ENCODE results near the gene LAMTOR2.

Gene LAMTOR2

DNA sequence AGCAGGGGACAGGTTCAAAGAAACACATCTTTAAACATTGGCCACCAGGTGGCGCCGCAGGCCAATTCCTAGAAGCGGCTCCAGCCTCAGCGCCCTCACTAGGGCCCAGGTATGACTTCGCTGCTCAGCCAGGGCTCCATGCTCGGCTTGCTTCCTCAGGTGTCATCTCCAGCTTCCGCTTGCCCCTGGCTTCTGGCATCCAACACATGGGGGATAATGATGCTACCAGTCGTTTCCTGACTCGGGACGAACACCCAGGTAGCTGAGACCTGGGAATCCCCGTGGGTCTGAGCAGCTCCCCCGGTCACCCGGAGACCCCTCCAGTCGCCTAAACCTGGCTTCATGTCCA lies 36.2 kb downstream of the LAMTOR2 start:
- Histone ChIP-seq H3K23ac (ENCODE audit: low read length) (no peak overlapping the region), H3K36me3 (ENCODE audit: control insufficient read depth, insufficient read depth, low read length) (no peaks in the 10 kb centered on the region), H3K27me3 (ENCODE audit: insufficient read depth, low read length, poor library complexity) (no peaks in the 10 kb centered on the region), H3K27ac (ENCODE audit: low read depth, low read length) (no peak overlapping the region), H3K18ac (ENCODE audit: low read length) (no peak overlapping the region), H3K79me1 (ENCODE audit: low read length) (peaks cover 6% of the 10 kb centered on the region), H2BK5ac (ENCODE audit: low read length) (no peak overlapping the region), H3K4me2 (ENCODE audit: low read length) (no peak overlapping the region), H4K8ac (ENCODE audit: low read depth, low read length) (no peak overlapping the region), H3K4ac (ENCODE audit: low read depth, low read length) (no peak overlapping the region), H4K5ac (ENCODE audit: low read length) (no peak overlapping the region), H2BK15ac (replicated peaks; ENCODE audit: low read depth) (no peak overlapping the region), H2AK5ac (ENCODE audit: low read length) (no peak overlapping the region), H3K4me1 (ENCODE audit: control insufficient read depth, low read depth, low read length) (no peaks in the 10 kb centered on the region), H3K9ac (ENCODE audit: low read length) (peak overlapping the region; percentile 28), H3K56ac (ENCODE audit: low read length) (peak overlapping the region; percentile 73), H2BK120ac (ENCODE audit: low read depth, low read length) (no peak overlapping the region), H3K4me3 (ENCODE audit: low read length) (no peak overlapping the region), H3K79me2 (ENCODE audit: control insufficient read depth, insufficient read depth, low read length) (peaks cover 2% of the 10 kb centered on the region)
- WGBS (ENCODE audit: extremely low coverage, insufficient coverage, low lambda C conversion rate) = no CpG with 5 or more reads among the region's 14 CpGs
- DNase-seq = peak; percentile 91

DNA sequence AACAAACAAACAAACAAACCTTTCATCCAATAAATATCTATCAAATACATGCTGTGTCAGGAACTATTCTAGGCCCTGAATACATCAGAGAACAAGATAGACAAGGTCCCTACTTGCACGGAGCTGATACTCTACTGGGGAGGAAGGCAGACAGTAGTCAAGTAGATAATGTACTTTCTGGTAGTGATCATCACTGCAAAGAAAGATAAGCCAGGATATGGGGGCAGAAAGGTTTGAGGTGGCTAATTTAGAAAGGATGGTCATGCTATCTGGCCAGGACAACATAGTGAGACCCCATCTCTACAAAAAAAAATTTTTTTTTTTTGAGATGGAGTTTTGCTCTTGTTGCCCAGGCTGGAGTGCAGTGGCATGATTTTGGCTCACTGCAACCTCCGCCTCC lies 37.0 kb downstream of the LAMTOR2 start:
- H3K9ac ChIP-seq (ENCODE audit: low read length) = no peak overlapping the region
- H3K4me2 ChIP-seq (ENCODE audit: low read length) = no peak overlapping the region
- no peak overlapping the region for H2BK15ac ChIP-seq (replicated peaks; ENCODE audit: low read depth)
- H2BK5ac ChIP-seq (ENCODE audit: low read length) = no peak overlapping the region
- H3K27me3 ChIP-seq (ENCODE audit: insufficient read depth, low read length, poor library complexity) = no peaks in the 10 kb centered on the region
- H3K23ac ChIP-seq (ENCODE audit: low read length) = no peak overlapping the region
- H3K79me1 ChIP-seq (ENCODE audit: low read length) = peaks cover 6% of the 10 kb centered on the region
- no peak overlapping the region for H2BK120ac ChIP-seq (ENCODE audit: low read depth, low read length)
- no CpG with 5 or more reads among the region's 2 CpGs for WGBS (ENCODE audit: extremely low coverage, insufficient coverage, low lambda C conversion rate)
- no peak overlapping the region for H3K18ac ChIP-seq (ENCODE audit: low read length)
- H3K4me3 ChIP-seq (ENCODE audit: low read length) = no peak overlapping the region
- no peak overlapping the region for H4K5ac ChIP-seq (ENCODE audit: low read length)
- no peaks in the 10 kb centered on the region for H3K79me2 ChIP-seq (ENCODE audit: control insufficient read depth, insufficient read depth, low read length)
- no peak overlapping the region for H2AK5ac ChIP-seq (ENCODE audit: low read length)
- no peak overlapping the region for H3K56ac ChIP-seq (ENCODE audit: low read length)
- H3K27ac ChIP-seq (ENCODE audit: low read depth, low read length) = no peak overlapping the region
- DNase-seq = no peak
- no peaks in the 10 kb centered on the region for H3K36me3 ChIP-seq (ENCODE audit: control insufficient read depth, insufficient read depth, low read length)
- no peak overlapping the region for H3K4ac ChIP-seq (ENCODE audit: low read depth, low read length)
- no peak overlapping the region for H4K8ac ChIP-seq (ENCODE audit: low read depth, low read length)
- H3K4me1 ChIP-seq (ENCODE audit: control insufficient read depth, low read depth, low read length) = no peaks in the 10 kb centered on the region

DNA sequence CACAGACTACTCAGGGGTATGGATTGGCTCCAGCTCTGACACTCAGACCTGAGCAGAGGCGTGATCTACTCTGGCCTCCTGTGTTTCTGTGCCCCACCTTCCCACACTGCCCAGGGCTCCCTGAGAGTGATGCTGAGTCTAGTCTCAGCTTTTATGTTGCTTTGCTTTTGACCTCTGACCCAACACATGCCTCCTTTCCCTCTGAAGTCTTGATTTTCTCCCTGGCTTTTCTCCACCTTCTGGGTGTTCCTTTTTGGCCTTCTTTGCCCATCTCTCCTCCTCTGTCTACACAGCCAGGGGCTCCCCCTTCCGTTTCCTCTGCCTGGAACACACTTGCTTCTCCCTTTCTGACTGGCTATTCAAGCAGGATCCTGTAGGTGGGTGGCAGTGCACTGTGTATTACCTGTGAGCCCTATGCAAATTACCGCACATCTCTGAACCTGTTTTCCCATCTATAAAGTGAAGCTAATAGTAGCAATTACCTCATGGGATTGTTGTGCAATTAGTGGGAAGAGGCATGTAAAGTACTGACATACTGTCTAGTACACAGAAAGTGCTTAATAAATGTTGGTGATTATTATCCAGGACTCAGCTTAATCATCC lies 41.4 kb downstream of the LAMTOR2 start:
- Histone ChIP-seq H3K56ac (ENCODE audit: low read length) (no peak overlapping the region), H4K5ac (ENCODE audit: low read length) (no peak overlapping the region), H3K9ac (ENCODE audit: low read length) (no peak overlapping the region), H3K79me1 (ENCODE audit: low read length) (peaks cover 4% of the 10 kb centered on the region), H2BK120ac (ENCODE audit: low read depth, low read length) (no peak overlapping the region), H3K23ac (ENCODE audit: low read length) (no peak overlapping the region), H3K27me3 (ENCODE audit: insufficient read depth, low read length, poor library complexity) (no peaks in the 10 kb centered on the region), H2BK5ac (ENCODE audit: low read length) (no peak overlapping the region), H3K79me2 (ENCODE audit: control insufficient read depth, insufficient read depth, low read length) (no peaks in the 10 kb centered on the region), H3K27ac (ENCODE audit: low read depth, low read length) (no peak overlapping the region), H2AK5ac (ENCODE audit: low read length) (no peak overlapping the region), H3K4me2 (ENCODE audit: low read length) (no peak overlapping the region), H3K4me1 (ENCODE audit: control insufficient read depth, low read depth, low read length) (peaks cover 3% of the 10 kb centered on the region), H4K8ac (ENCODE audit: low read depth, low read length) (no peak overlapping the region), H3K36me3 (ENCODE audit: control insufficient read depth, insufficient read depth, low read length) (no peaks in the 10 kb centered on the region), H3K4ac (ENCODE audit: low read depth, low read length) (no peak overlapping the region), H2BK15ac (replicated peaks; ENCODE audit: low read depth) (no peak overlapping the region), H3K4me3 (ENCODE audit: low read length) (no peak overlapping the region), H3K18ac (ENCODE audit: low read length) (no peak overlapping the region)
- no peak for DNase-seq
- WGBS (ENCODE audit: extremely low coverage, insufficient coverage, low lambda C conversion rate) = no CpG with 5 or more reads among the region's 3 CpGs

DNA sequence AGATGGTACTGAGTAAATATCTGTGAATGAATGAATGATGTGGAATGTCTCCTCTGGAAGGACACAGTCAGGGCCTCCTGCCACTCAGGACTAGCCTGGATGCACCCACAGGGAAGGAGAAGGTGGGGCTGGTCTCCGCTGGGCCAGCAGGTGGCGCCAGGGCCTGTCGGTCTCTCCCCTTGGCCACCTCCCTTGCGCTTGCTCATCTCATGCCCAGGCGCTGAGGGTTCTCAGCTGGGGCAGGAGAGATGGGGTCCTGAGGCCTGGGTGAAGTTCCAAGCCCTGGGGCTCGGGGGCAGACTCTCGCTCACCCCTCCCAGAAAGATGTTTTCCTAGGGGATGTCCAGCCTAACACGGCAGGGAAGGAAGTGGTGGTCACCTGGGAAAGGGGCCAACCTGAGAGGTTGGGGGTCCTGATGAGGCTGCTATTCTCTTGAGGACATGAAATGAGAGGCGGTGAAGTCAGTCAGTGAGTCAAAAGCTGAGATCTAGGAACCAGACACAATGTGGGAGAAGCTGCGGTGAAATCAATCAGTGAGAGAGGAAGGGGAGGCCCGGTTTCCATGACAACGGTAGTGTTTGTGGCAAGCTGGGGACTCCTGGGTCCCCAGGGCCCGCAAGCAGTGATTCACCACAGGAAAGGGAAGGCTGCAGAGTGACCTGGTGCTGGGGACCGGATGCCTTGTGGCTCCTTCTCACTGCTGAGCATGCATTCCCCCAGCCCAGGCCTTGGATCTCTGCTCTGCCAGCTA lies 42.2 kb downstream of the LAMTOR2 start:
- H2AK5ac ChIP-seq (ENCODE audit: low read length) = peak overlapping the region; percentile 55
- WGBS (ENCODE audit: extremely low coverage, insufficient coverage, low lambda C conversion rate) = no CpG with 5 or more reads among the region's 14 CpGs
- peak overlapping the region; percentile 30 for H3K56ac ChIP-seq (ENCODE audit: low read length)
- no peak overlapping the region for H4K5ac ChIP-seq (ENCODE audit: low read length)
- no peaks in the 10 kb centered on the region for H3K79me2 ChIP-seq (ENCODE audit: control insufficient read depth, insufficient read depth, low read length)
- no peak overlapping the region for H3K4me3 ChIP-seq (ENCODE audit: low read length)
- H3K27ac ChIP-seq (ENCODE audit: low read depth, low read length) = no peak overlapping the region
- H3K4me1 ChIP-seq (ENCODE audit: control insufficient read depth, low read depth, low read length) = peaks cover 3% of the 10 kb centered on the region
- H4K8ac ChIP-seq (ENCODE audit: low read depth, low read length) = no peak overlapping the region
- H3K9ac ChIP-seq (ENCODE audit: low read length) = peak overlapping the region; percentile 13
- peaks cover 4% of the 10 kb centered on the region for H3K79me1 ChIP-seq (ENCODE audit: low read length)
- H2BK15ac ChIP-seq (replicated peaks; ENCODE audit: low read depth) = no peak overlapping the region
- no peak overlapping the region for H3K4me2 ChIP-seq (ENCODE audit: low read length)
- no peak overlapping the region for H2BK120ac ChIP-seq (ENCODE audit: low read depth, low read length)
- no peak overlapping the region for H3K4ac ChIP-seq (ENCODE audit: low read depth, low read length)
- no peaks in the 10 kb centered on the region for H3K27me3 ChIP-seq (ENCODE audit: insufficient read depth, low read length, poor library complexity)
- no peak overlapping the region for H2BK5ac ChIP-seq (ENCODE audit: low read length)
- H3K23ac ChIP-seq (ENCODE audit: low read length) = no peak overlapping the region
- H3K18ac ChIP-seq (ENCODE audit: low read length) = no peak overlapping the region
- no peaks in the 10 kb centered on the region for H3K36me3 ChIP-seq (ENCODE audit: control insufficient read depth, insufficient read depth, low read length)
- DNase-seq = peak; percentile 87

DNA sequence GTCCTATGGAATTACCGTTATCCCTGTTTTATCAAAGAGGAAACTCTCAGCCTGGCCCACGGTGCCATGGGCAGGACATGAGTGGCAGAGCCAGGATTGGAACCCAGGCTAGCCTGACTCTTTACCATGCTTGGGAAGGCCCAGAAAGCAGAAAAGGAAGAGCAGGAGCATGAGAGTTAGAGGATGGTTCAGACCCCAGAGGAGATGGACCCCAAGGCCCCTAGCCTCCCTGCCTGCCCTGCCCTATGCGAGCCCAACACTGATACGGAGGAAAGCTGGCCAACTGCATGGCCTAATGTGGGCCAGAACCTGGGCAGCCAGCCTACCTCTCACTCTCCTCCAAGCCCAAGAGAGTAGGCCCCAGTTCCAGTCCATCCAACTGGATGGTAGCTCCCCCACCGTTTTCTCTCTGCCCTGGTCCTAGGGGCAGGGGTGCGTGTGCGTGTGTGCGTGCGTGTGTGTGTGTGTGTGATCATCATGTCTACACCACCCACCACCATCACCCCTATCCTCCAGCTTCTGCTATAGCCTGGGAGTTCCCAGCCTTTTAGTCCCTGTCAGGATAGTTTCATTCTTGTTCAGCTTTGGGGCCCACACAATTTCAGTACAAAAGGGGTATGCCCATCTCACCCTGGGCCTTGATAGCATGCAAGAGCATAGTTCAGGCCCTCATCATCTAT lies 43.1 kb downstream of the LAMTOR2 start:
- Histone ChIP-seq H3K18ac (ENCODE audit: low read length) (no peak overlapping the region), H4K8ac (ENCODE audit: low read depth, low read length) (no peak overlapping the region), H2AK5ac (ENCODE audit: low read length) (no peak overlapping the region), H2BK5ac (ENCODE audit: low read length) (no peak overlapping the region), H3K4me3 (ENCODE audit: low read length) (no peak overlapping the region), H3K23ac (ENCODE audit: low read length) (no peak overlapping the region), H3K56ac (ENCODE audit: low read length) (no peak overlapping the region), H3K4ac (ENCODE audit: low read depth, low read length) (no peak overlapping the region), H3K79me1 (ENCODE audit: low read length) (peaks cover 4% of the 10 kb centered on the region), H3K27me3 (ENCODE audit: insufficient read depth, low read length, poor library complexity) (no peaks in the 10 kb centered on the region), H2BK120ac (ENCODE audit: low read depth, low read length) (no peak overlapping the region), H3K79me2 (ENCODE audit: control insufficient read depth, insufficient read depth, low read length) (no peaks in the 10 kb centered on the region), H4K5ac (ENCODE audit: low read length) (no peak overlapping the region), H3K36me3 (ENCODE audit: control insufficient read depth, insufficient read depth, low read length) (no peaks in the 10 kb centered on the region), H3K4me1 (ENCODE audit: control insufficient read depth, low read depth, low read length) (peaks cover 3% of the 10 kb centered on the region), H3K27ac (ENCODE audit: low read depth, low read length) (no peak overlapping the region), H3K4me2 (ENCODE audit: low read length) (no peak overlapping the region), H2BK15ac (replicated peaks; ENCODE audit: low read depth) (no peak overlapping the region), H3K9ac (ENCODE audit: low read length) (no peak overlapping the region)
- no peak for DNase-seq
- WGBS (ENCODE audit: extremely low coverage, insufficient coverage, low lambda C conversion rate) = no CpG with 5 or more reads among the region's 9 CpGs

Measured in mesendoderm (in vitro differentiated cells).